Adrenal gland (tissue), 5 donors: Measurements from ENCODE around the gene USF2.

ENCODE experiments used
- CTCF ChIP-seq, 6 experiments: fragments of 450-650 bp in 4 of 6; fragments of 200-600 bp in 2 of 6; sonication (generic) in 1 of 6; IDR thresholded peaks; 1 replicate in 5 of 6; 2 replicates in 1 of 6; pipeline versions ENCODE4 v1.5.1 to v1.8.0; 2016 to 2021; ENCODE audit warnings: antibody characterized with exemption in 6 of 6, mild to moderate bottlenecking in 2 of 6, moderate library complexity in 1 of 6
- POLR2A ChIP-seq, 2 donors: fragments of 450-650 bp; IDR thresholded peaks; one replicate each; pipeline ENCODE4 v1.6.1; 2017; ENCODE audit warnings: antibody characterized with exemption in 2 of 2, mild to moderate bottlenecking in 2 of 2, moderate library complexity in 1 of 2
- donor health status: DM: no; HTN: no; CAD: no.

- TF ChIP-seq POLR2A (IDR thresholded peaks at IDR 0.05) (no peak), CTCF (IDR thresholded peaks at IDR 0.05) (no peak)
Observed at GRCh38 chr19:35254341-35255297, 14.1 kb upstream of the USF2 start.
